HG03175 (cell line): ENCODE measurements around the gene SHANK2.

Experiments
- ATAC-seq: cut with Tn5 transposase; IDR thresholded peaks from one replicate; pipeline ENCODE4 v1.9.1; 2021; ENCODE audit warnings: mild to moderate bottlenecking, moderate library complexity; ENCODE audit not compliant: unreplicated experiment

SHANK2 gene

DNA sequence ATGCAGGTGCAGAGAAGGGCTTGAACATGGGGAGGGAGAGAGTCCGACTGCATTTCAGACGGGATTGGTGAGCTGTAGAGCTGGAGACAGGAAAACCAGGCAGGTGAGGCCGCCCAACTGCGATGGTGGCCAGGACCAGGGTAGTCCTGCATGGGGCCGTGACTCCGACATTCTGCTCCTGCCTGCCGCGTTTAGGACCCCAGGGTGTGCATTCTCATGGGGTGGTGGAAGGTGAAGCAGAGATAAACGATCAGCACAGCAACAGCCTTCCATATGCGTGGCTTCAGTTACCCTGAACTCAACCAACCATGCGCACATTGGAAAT lies 29.3 kb downstream of the SHANK2 start:
- ATAC-seq: no peak

- no peak for ATAC-seq
Observed at GRCh38 chr11:71222318-71223080, 29.9 kb downstream of the SHANK2 start.

DNA sequence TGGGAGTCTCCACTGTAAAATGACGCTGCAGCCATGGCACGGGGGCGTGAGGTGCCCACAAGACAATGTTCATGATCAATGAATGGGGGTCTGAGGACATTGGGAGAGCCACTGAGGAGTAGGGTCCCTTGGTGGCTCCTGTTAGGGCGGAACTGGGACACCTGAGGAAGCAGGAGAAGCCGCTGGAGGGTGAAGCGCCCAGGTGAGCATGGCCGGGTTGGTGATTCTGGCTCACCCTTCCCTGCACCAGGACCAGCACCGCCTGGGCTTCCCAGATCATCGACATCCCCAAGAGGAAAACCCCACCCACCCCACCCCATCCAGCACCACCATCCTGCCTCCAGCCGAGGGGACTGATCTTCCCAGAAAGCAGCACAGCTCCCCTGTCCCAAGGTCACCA lies 30.6 kb downstream of the SHANK2 start:
- ATAC-seq: no peak

DNA sequence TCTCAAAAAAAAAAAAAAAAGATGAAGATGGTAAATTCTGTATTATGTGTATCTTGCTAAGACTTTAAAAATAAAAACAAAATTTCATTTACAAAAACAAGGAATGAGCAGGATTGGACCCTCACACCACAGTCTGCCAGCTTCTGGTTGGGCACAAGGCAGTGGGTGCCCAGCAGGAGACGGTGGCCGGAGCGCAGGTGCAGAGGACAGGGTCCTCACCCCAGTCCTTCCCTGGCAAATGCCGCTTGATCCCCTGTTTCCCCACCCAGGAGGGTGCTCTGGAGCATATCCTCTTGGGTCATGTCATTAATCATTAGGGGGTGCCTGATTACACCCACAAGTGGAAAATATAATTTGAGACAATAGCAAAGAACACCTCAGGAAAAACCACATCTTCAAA lies 31.2 kb downstream of the SHANK2 start:
- ATAC-seq: no peak

GRCh38 chr11:71218789-71219499 lies 33.4 kb downstream of the SHANK2 start:
- ATAC-seq: no peak

- no peak for ATAC-seq
Observed at GRCh38 chr11:71215425-71215965, 36.9 kb downstream of the SHANK2 start.

- ATAC-seq: no peak
Observed at GRCh38 chr11:71214553-71215424, 37.6 kb downstream of the SHANK2 start.

- no peak for ATAC-seq
Observed at GRCh38 chr11:71213696-71214552, 38.5 kb downstream of the SHANK2 start.

DNA sequence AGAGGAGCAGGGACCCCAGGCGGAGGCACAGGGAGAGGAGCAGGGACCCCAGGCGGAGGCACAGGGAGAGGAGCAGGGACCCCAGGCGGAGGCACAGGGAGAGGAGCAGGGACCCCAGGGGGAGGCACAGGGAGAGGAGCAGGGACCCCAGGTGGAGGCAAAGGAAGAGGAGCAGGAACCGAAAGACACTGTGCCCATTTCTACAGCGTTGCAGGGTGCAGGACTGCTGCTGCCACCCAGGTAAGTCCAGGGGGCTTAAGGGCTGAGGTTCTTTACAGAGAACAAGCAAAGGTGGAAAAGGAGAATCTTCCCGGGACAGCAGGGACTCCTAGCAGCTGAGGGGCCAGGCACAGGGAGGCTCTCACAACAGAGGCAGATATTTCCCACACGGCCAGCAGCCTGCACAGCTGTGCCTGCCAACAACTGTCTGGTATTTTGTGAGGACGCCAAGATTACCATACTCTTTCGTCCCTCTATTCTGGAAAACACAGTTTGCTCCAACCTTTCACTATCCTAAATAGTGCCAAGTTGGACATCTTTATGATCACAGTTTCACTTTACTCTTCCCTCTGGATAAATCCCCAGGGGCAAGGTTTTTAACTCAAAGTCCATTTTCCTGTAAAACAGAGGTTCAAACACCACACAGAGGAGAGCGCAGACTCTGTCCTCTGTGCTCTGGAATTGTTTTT lies 39.4 kb downstream of the SHANK2 start:
- no peak for ATAC-seq

GRCh38 chr11:71211631-71212030 lies 40.7 kb downstream of the SHANK2 start:
- ATAC-seq: no peak

DNA sequence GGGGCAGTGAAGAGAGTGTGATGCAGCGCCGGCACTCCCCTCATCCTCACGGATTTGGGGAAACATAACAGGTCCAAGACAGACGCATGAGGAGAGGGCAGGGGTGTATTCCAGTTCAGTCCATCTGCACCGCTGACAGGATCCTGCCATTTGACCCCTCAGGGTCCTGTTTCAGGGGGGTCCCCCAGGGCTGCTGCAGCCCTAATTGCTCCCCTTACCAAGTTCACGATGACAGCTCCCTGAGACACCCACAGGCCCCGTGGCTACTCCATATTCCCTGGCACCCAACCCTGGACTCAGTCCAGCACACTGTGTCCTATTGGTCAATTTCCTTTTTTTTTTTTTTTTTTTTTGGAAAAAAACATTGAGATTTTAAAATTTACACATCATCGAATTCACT lies 41.5 kb downstream of the SHANK2 start:
- ATAC-seq: no peak

GRCh38 chr11:71209656-71210055 lies 42.7 kb downstream of the SHANK2 start:
- ATAC-seq: no peak

DNA sequence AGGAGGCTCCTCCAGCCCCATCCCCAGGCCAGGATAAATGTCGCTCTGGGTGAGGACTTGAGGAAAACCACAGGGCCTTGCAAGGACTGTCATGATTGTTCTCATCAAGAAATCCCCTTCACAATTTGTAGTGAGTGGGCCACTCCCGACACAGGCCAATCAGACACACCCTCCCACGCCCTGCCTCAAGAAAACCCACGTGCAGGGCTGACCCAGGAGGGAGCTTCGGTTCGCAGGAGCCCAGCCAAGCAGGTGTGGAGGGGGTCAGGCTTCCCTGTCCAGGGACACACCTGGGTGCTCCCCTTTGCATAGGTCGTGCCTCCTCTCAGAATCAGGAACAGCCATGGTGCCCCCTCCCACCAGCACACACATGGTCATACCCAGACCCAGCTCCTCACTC lies 43.2 kb downstream of the SHANK2 start:
- no peak for ATAC-seq

DNA sequence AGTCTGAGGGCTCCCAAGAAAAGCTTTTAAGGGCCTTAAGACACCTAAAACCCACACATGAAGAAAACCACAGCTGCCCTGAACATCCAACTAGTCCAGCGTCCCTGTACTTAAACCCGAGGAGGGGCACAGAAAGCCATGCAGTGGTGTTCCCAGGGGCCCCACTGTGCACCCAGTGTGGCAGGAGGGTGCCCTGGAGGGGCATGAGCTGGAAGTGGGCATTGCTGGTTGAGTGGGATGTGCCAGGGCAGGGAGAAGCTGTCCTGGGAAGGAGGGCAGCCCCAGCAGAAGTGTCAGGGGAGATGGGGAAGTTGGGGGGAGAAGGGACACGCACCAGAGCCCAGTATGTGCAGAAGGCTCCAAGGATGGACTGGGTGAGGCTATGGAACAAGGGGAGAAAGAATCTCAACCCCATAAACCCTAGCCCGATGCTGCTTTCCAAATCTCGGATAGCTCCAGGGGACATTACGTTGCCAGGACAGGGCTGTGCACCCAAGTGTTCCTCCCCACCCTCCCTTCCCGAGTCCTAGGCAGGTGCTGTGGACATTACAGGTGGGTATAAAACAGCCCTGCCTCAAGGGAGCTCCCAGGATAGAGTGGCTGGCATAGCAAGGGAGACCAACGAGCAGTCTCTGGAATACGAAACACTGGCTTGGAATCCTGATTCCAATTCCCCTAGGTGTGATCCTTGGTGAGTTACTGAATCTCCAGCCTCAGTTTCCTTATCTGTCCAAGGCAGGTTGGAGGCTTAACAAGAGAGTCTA lies 44.2 kb downstream of the SHANK2 start:
- no peak for ATAC-seq

DNA sequence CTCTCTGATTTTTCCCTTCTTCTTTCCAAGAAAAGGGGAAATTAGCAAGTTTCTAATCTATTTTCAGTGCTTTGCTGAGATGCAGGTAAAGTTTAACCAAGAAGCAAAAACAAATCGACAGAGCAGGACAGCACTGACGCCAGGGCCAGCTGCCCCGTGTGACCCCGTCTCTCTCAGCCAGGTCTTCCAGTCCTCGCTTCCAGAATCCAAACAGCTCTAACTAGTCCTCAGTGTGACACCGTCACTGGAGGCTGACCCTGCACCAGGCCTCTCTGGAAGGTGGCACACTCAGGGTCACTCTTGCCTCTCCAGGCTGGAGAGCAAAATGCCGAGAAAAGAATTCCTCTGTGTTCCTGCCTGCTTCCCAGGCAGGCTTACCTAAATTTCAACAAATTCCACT lies 44.8 kb downstream of the SHANK2 start:
- ATAC-seq: no peak

GRCh38 chr11:71206186-71206585 lies 46.2 kb downstream of the SHANK2 start:
- no peak for ATAC-seq

GRCh38 chr11:71204748-71205664 lies 47.4 kb downstream of the SHANK2 start:
- ATAC-seq: no peak

DNA sequence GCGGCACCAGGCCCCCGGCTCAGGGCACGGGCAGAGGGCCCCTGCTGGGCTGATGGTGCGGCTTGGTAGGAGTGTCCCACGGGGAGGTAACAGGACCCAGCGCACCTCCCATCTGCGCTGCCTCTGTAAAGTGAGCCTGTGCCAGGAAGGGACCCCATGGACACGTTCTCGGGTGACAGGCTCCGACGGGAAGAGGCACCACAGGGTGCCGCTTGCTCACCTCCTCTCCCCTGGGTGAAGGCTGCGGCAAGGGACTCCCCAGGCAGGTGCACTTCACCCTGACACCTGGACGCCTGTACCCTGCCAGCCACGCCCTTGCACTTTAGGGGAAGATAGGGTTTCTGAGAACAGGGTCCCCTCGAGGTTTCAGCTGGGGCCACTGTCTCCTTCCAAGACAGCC lies 48.1 kb downstream of the SHANK2 start:
- no peak for ATAC-seq
